ENCODE results near the gene PTPRE.

The PTPRE gene

GRCh38 chr10:128078136-128078969, 171.4 kb downstream of the PTPRE start:
- no peaks in the 10 kb centered on the region for H3K4me1 ChIP-seq (ENCODE audit: insufficient read depth, poor library complexity, severe bottlenecking)
- no peak overlapping the region for H3K4me3 ChIP-seq (ENCODE audit: severe bottlenecking)
- peak; percentile 77 for TF ChIP-seq CTCF (IDR thresholded peaks at IDR 0.05; ENCODE audit: poor library complexity, severe bottlenecking)
- no peaks in the 10 kb centered on the region for H3K9me3 ChIP-seq (ENCODE audit: severe bottlenecking)
- peaks cover 72% of the 10 kb centered on the region for H3K36me3 ChIP-seq (ENCODE audit: low read depth)
- DNase-seq (ENCODE audit: low spot score) (peak; percentile 47), ATAC-seq (ENCODE audit: low read depth) (peak; percentile 80)
- H3K27ac ChIP-seq (ENCODE audit: poor library complexity, severe bottlenecking) = no peak overlapping the region
- no peaks in the 10 kb centered on the region for H3K27me3 ChIP-seq (ENCODE audit: insufficient read depth, poor library complexity, severe bottlenecking)

GRCh38 chr10:128080231-128080630, 173.3 kb downstream of the PTPRE start:
- Histone ChIP-seq H3K4me1 (ENCODE audit: insufficient read depth, poor library complexity, severe bottlenecking) (no peaks in the 10 kb centered on the region), H3K9me3 (ENCODE audit: severe bottlenecking) (no peaks in the 10 kb centered on the region), H3K4me3 (ENCODE audit: severe bottlenecking) (no peak overlapping the region), H3K27ac (ENCODE audit: poor library complexity, severe bottlenecking) (no peak overlapping the region), H3K36me3 (ENCODE audit: low read depth) (peaks cover 54% of the 10 kb centered on the region), H3K27me3 (ENCODE audit: insufficient read depth, poor library complexity, severe bottlenecking) (no peaks in the 10 kb centered on the region)
- TF ChIP-seq CTCF (IDR thresholded peaks at IDR 0.05; ENCODE audit: poor library complexity, severe bottlenecking) = no peak
- ATAC-seq (ENCODE audit: low read depth) (no peak), DNase-seq (ENCODE audit: low spot score) (peak; percentile 30)

GRCh38 chr10:128080641-128081040, 173.7 kb downstream of the PTPRE start:
- Histone ChIP-seq H3K27me3 (ENCODE audit: insufficient read depth, poor library complexity, severe bottlenecking) (no peaks in the 10 kb centered on the region), H3K4me3 (ENCODE audit: severe bottlenecking) (no peak overlapping the region), H3K9me3 (ENCODE audit: severe bottlenecking) (no peaks in the 10 kb centered on the region), H3K4me1 (ENCODE audit: insufficient read depth, poor library complexity, severe bottlenecking) (no peaks in the 10 kb centered on the region), H3K27ac (ENCODE audit: poor library complexity, severe bottlenecking) (no peak overlapping the region), H3K36me3 (ENCODE audit: low read depth) (peaks cover 50% of the 10 kb centered on the region)
- ATAC-seq (ENCODE audit: low read depth) (no peak), DNase-seq (ENCODE audit: low spot score) (no peak)
- no peak for TF ChIP-seq CTCF (IDR thresholded peaks at IDR 0.05; ENCODE audit: poor library complexity, severe bottlenecking)

- no peak overlapping the region for H3K4me3 ChIP-seq (ENCODE audit: severe bottlenecking)
- ATAC-seq (ENCODE audit: low read depth) (no peak), DNase-seq (ENCODE audit: low spot score) (no peak)
- no peak for TF ChIP-seq CTCF (IDR thresholded peaks at IDR 0.05; ENCODE audit: poor library complexity, severe bottlenecking)
- H3K36me3 ChIP-seq (ENCODE audit: low read depth) = peaks cover 44% of the 10 kb centered on the region
- no peak overlapping the region for H3K27ac ChIP-seq (ENCODE audit: poor library complexity, severe bottlenecking)
- H3K27me3 ChIP-seq (ENCODE audit: insufficient read depth, poor library complexity, severe bottlenecking) = no peaks in the 10 kb centered on the region
- H3K9me3 ChIP-seq (ENCODE audit: severe bottlenecking) = no peaks in the 10 kb centered on the region
- H3K4me1 ChIP-seq (ENCODE audit: insufficient read depth, poor library complexity, severe bottlenecking) = no peaks in the 10 kb centered on the region
These were observed 174.3 kb downstream of the PTPRE start for GRCh38 chr10:128081222-128081621.

- H3K4me1 ChIP-seq (ENCODE audit: insufficient read depth, poor library complexity, severe bottlenecking) = no peaks in the 10 kb centered on the region
- ATAC-seq (ENCODE audit: low read depth) = no peak
- no peak for TF ChIP-seq CTCF (IDR thresholded peaks at IDR 0.05; ENCODE audit: poor library complexity, severe bottlenecking)
- no peak overlapping the region for H3K4me3 ChIP-seq (ENCODE audit: severe bottlenecking)
- no peak for DNase-seq (ENCODE audit: low spot score)
- H3K9me3 ChIP-seq (ENCODE audit: severe bottlenecking) = no peaks in the 10 kb centered on the region
- H3K27me3 ChIP-seq (ENCODE audit: insufficient read depth, poor library complexity, severe bottlenecking) = no peaks in the 10 kb centered on the region
- H3K36me3 ChIP-seq (ENCODE audit: low read depth) = peaks cover 40% of the 10 kb centered on the region
- no peak overlapping the region for H3K27ac ChIP-seq (ENCODE audit: poor library complexity, severe bottlenecking)
These were observed 174.8 kb downstream of the PTPRE start for GRCh38 chr10:128081720-128082119.
